Measurements from ENCODE around the gene STAT3.
"Not testable (repeated sequence)": the region's sequence is repeated elsewhere in the genome, so short reads cannot be mapped to it uniquely, and the experiment has no call there.

- TF ChIP-seq, protein P1, sequence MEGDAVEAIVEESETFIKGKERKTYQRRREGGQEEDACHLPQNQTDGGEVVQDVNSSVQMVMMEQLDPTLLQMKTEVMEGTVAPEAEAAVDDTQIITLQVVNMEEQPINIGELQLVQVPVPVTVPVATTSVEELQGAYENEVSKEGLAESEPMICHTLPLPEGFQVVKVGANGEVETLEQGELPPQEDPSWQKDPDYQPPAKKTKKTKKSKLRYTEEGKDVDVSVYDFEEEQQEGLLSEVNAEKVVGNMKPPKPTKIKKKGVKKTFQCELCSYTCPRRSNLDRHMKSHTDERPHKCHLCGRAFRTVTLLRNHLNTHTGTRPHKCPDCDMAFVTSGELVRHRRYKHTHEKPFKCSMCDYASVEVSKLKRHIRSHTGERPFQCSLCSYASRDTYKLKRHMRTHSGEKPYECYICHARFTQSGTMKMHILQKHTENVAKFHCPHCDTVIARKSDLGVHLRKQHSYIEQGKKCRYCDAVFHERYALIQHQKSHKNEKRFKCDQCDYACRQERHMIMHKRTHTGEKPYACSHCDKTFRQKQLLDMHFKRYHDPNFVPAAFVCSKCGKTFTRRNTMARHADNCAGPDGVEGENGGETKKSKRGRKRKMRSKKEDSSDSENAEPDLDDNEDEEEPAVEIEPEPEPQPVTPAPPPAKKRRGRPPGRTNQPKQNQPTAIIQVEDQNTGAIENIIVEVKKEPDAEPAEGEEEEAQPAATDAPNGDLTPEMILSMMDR (IDR thresholded peaks at IDR 0.05): not testable (repeated sequence)
- TF ChIP-seq EZH2 (IDR thresholded peaks at IDR 0.05; ENCODE audit: borderline replicate concordance, insufficient read depth, low read depth, low read length, poor library complexity, severe bottlenecking): not testable (repeated sequence)
Measured at GRCh38 chr17:42299913-42300312, 88.3 kb downstream of the STAT3 start.

Measured in B cell (primary cell).